ENCODE results near the gene CEP112. TPM values are rescaled to one million over a fixed set of nuclear protein-coding genes. Genes with fewer than 3 reads are reported as not detected.

CEP112 gene
- total and polyA plus RNA-seq, 2 of the 4 experiments (the other 2 are of a cell fraction): 2.5 to 5.6 TPM

DNA sequence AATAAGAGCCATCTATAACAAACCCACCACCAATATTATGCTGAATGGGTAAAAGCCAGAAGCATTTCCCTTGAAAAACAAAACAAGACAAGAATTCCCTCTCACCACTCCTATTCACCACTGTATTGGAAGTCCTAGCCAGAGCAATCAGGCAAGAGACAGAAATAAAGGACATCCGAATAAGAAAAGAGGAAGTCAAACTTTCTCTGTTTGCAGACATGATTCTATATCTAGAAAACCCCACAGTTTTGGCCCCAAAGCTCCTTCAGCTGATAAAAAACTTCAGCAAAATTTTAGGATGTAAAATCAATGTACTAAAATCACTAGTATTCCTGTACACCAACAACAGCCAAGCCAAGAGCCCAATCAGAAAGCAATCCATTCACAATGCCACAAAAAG is 358.7 kb downstream of the CEP112 start:
- no peak overlapping the region for H3K23ac ChIP-seq (ENCODE audit: low read depth, low read length)
- no CpG with 5 or more reads among the region's 1 CpG for WGBS, 2 experiments (ENCODE audit: extremely low coverage in 2 of 2, insufficient read length in 1 of 2)
- H2BK20ac ChIP-seq (ENCODE audit: low read depth, low read length): no peak overlapping the region
- H2AK5ac ChIP-seq (ENCODE audit: low read depth, low read length): no peak overlapping the region
- no peak overlapping the region for H3K4me2 ChIP-seq (ENCODE audit: low read depth, low read length)
- H2BK5ac ChIP-seq (ENCODE audit: low read depth, low read length, poor library complexity, severe bottlenecking): no peak overlapping the region
- peaks cover 2% of the 10 kb centered on the region; the same call in 1 of the 2 replicates for H3K9me3 ChIP-seq (ENCODE audit: control insufficient read depth, insufficient read depth, low read length)
- intact Hi-C loops (cut with micrococcal nuclease) (no loop called here), dilution Hi-C loops (cut with HindIII; ENCODE audit: low sequenced_read_pairs, unreplicated experiment) (no loop called here), in situ Hi-C loops (cut with MboI; ENCODE audit: low sequenced_read_pairs) (no loop called here)
- no peaks in the 10 kb centered on the region for H3K79me1 ChIP-seq (ENCODE audit: low read depth in 1 of 2, low read length in 2 of 2)
- H2BK120ac ChIP-seq (ENCODE audit: low read depth, low read length): no peak overlapping the region
- no peak overlapping the region for H4K91ac ChIP-seq (ENCODE audit: insufficient read depth, low read depth, low read length)
- no peaks in the 10 kb centered on the region for H3K9me1 ChIP-seq (ENCODE audit: insufficient read depth, low read length)
- H2BK15ac ChIP-seq (ENCODE audit: low read depth, low read length): no peak overlapping the region
- no peaks in the 10 kb centered on the region for H3K4me1 ChIP-seq (ENCODE audit: control insufficient read depth, insufficient read depth, low read length)
- no peak overlapping the region for H3K27ac ChIP-seq (ENCODE audit: insufficient read depth, low read length)
- no peaks in the 10 kb centered on the region for H3K36me3 ChIP-seq (ENCODE audit: control insufficient read depth, insufficient read depth, low read length)
- H3K4ac ChIP-seq (ENCODE audit: low read depth, low read length): no peak overlapping the region
- no peak overlapping the region for H4K5ac ChIP-seq (ENCODE audit: low read depth, low read length)
- no peak overlapping the region for H2AK9ac ChIP-seq (replicated peaks; ENCODE audit: low read depth, low read length, poor library complexity)
- H3K9ac ChIP-seq (ENCODE audit: low read depth, low read length): no peak overlapping the region
- no TSS peak for BruUV-seq (replicated peaks)
- H3K27me3 ChIP-seq (ENCODE audit: control insufficient read depth, insufficient read depth, low read length): no peaks in the 10 kb centered on the region
- no peak overlapping the region for H4K8ac ChIP-seq (ENCODE audit: low read depth in 2 of 2, low read length in 2 of 2)
- no peak for ATAC-seq (ENCODE audit: low read depth)
- H3K4me3 ChIP-seq (ENCODE audit: insufficient read depth, low read depth, low read length): no peak overlapping the region
- POLR2A ChIA-PET (ENCODE audit: unreplicated experiment): no interaction called here
- H4K20me1 ChIP-seq (ENCODE audit: insufficient read depth, low read length): no peaks in the 10 kb centered on the region
- no peak overlapping the region for H3K18ac ChIP-seq (ENCODE audit: low read depth, low read length)
- H3K56ac ChIP-seq (ENCODE audit: extremely low read depth, insufficient read depth, low read length): no peak overlapping the region
- no peak overlapping the region for H3K14ac ChIP-seq (replicated peaks; ENCODE audit: low read depth, low read length)
- no peak for DNase-seq
- no peak overlapping the region for H2AFZ ChIP-seq (replicated peaks; ENCODE audit: low read length, poor library complexity)
- CTCF ChIA-PET: no interaction called here
- TF ChIP-seq SMC3 (IDR thresholded peaks at IDR 0.05; ENCODE audit: low read depth, low read length): no peak
- TF ChIP-seq RFX5 (IDR thresholded peaks at IDR 0.05; ENCODE audit: low read depth, low read length): no peak
- TF ChIP-seq RCOR1 (IDR thresholded peaks at IDR 0.05; ENCODE audit: insufficient replicate concordance, low read length): no peak
- no peak for TF ChIP-seq POLR2A (IDR thresholded peaks at IDR 0.05; ENCODE audit: low read depth, low read length)
- TF ChIP-seq MAFK (IDR thresholded peaks at IDR 0.05; ENCODE audit: low read depth, low read length): no peak
- TF ChIP-seq BHLHE40 (IDR thresholded peaks at IDR 0.05; ENCODE audit: low read depth, low read length): no peak
- TF ChIP-seq, protein P1, sequence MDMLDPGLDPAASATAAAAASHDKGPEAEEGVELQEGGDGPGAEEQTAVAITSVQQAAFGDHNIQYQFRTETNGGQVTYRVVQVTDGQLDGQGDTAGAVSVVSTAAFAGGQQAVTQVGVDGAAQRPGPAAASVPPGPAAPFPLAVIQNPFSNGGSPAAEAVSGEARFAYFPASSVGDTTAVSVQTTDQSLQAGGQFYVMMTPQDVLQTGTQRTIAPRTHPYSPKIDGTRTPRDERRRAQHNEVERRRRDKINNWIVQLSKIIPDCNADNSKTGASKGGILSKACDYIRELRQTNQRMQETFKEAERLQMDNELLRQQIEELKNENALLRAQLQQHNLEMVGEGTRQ (IDR thresholded peaks at IDR 0.05; ENCODE audit: low read depth, low read length): no peak

Data from IMR-90 (cell line).